ENCODE data around the gene BTBD18. TPM values are rescaled to one million over a fixed set of nuclear protein-coding genes. Genes with fewer than 3 reads are reported as not detected.
"Not testable (repeated sequence)": the region's sequence is repeated elsewhere in the genome, so short reads cannot be mapped to it uniquely, and the experiment has no call there.

Gene BTBD18
- total and polyA plus RNA-seq, 9 donors = 0.07 to 0.41 (median 0.09) TPM; not detected in 2

DNA sequence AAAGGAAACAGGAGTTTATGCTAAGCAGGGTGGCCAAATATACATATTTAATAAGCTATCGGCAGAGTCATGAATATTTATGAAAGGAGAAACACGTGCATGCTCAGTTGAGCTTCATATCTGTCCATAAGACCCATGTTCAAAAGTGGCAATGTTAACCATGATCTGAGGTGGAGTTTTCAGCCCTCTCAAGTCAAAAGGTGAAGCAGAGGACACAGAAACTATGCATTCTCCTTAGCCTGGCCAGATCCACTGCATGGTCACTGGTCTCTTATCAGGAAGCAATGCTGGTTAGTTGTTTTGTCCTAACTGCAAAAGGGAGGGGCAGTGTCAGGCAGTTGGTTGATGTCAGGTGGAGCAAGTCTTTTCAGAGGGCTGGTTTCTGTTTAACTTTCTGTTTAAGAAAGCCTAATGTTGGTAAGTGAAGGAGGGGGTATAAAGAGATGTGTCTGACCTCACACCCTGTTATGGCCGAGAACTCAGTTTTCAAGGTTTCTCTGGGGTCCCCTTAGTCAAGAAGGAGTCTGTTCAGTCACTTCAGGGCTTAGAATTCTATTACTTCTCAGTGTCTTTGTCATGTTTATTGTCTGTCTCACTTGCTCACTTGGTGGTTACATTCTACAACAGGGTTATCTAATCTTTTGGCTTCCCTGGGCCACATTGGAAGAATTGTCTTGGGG is 15.9 kb downstream of the BTBD18 start:
- H3K27ac ChIP-seq (ENCODE audit: low read length) = no peak overlapping the region
- whole genome bisulfite sequencing (ENCODE audit: insufficient coverage) = no CpG with 5 or more reads among the region's 3 CpGs

DNA sequence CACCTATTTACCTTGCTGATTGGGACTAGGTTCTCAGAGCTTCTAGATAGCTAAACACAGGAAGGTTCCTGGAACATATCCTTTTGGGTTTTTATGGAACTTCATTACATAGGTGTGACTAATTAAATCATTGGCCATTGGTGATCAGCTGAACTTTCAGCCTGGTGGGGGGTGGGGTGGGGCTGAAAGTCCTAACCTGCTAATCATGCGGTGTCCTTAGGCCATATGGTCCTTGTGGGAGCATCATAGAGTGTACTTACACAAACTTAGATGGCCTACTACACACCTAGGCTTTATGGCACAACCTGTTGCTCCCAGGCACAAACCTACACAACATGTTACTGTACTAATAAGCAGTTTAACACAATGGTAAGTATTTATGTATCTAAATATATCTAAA is 19.0 kb downstream of the BTBD18 start:
- WGBS (ENCODE audit: insufficient coverage) = no CpG with 5 or more reads among the region's 1 CpG
- Histone ChIP-seq H3K4me1 (ENCODE audit: control insufficient read depth, insufficient read depth, low read length) (no peaks in the 10 kb centered on the region), H3K36me3 (ENCODE audit: control insufficient read depth, insufficient read depth, low read length) (peaks cover 14% of the 10 kb centered on the region), H3K9me3 (replicated peaks; ENCODE audit: control insufficient read depth, low read depth, low read length) (no peaks in the 10 kb centered on the region), H3K27me3 (ENCODE audit: control insufficient read depth, insufficient read depth, low read length) (no peaks in the 10 kb centered on the region), H3K4me3 (ENCODE audit: low read length) (no peak overlapping the region), H3K27ac (ENCODE audit: low read length) (no peak overlapping the region)
- DNase-seq = no peak

More for the DNA sequence above, 15.9 kb downstream of the BTBD18 start:
- H3K36me3 ChIP-seq (ENCODE audit: control insufficient read depth, insufficient read depth, low read length) = peaks cover 28% of the 10 kb centered on the region
- peaks cover 3% of the 10 kb centered on the region for H3K4me1 ChIP-seq (ENCODE audit: control insufficient read depth, insufficient read depth, low read length)
- DNase-seq = no peak
- H3K4me3 ChIP-seq (ENCODE audit: low read length) = no peak overlapping the region
- no peaks in the 10 kb centered on the region for H3K27me3 ChIP-seq (ENCODE audit: control insufficient read depth, insufficient read depth, low read length)
- H3K9me3 ChIP-seq (replicated peaks; ENCODE audit: control insufficient read depth, low read depth, low read length) = no peaks in the 10 kb centered on the region

- H3K4me3 ChIP-seq (ENCODE audit: low read length) = no peak overlapping the region
- no peaks in the 10 kb centered on the region for H3K9me3 ChIP-seq (replicated peaks; ENCODE audit: control insufficient read depth, low read depth, low read length)
- peaks cover 3% of the 10 kb centered on the region for H3K36me3 ChIP-seq (ENCODE audit: control insufficient read depth, insufficient read depth, low read length)
- no peak for DNase-seq
- no peaks in the 10 kb centered on the region for H3K27me3 ChIP-seq (ENCODE audit: control insufficient read depth, insufficient read depth, low read length)
- H3K4me1 ChIP-seq (ENCODE audit: control insufficient read depth, insufficient read depth, low read length) = no peaks in the 10 kb centered on the region
- no peak overlapping the region for H3K27ac ChIP-seq (ENCODE audit: low read length)
- no CpG with 5 or more reads among the region's 7 CpGs for WGBS (ENCODE audit: insufficient coverage)
Measured at GRCh38 chr11:57729479-57729878, 22.1 kb downstream of the BTBD18 start.

- Histone ChIP-seq H3K9me3 (replicated peaks; ENCODE audit: control insufficient read depth, low read depth, low read length) (no peaks in the 10 kb centered on the region), H3K4me3 (ENCODE audit: low read length) (no peak overlapping the region), H3K4me1 (ENCODE audit: control insufficient read depth, insufficient read depth, low read length) (no peaks in the 10 kb centered on the region), H3K27me3 (ENCODE audit: control insufficient read depth, insufficient read depth, low read length) (no peaks in the 10 kb centered on the region), H3K27ac (ENCODE audit: low read length) (no peak overlapping the region), H3K36me3 (ENCODE audit: control insufficient read depth, insufficient read depth, low read length) (peaks cover 3% of the 10 kb centered on the region)
- no peak for DNase-seq
- 53% methylated on average over 2 of the region's 7 CpGs for WGBS (ENCODE audit: insufficient coverage)
Measured at GRCh38 chr11:57728829-57729228, 22.8 kb downstream of the BTBD18 start.

GRCh38 chr11:57727185-57727584 is 24.4 kb downstream of the BTBD18 start:
- no peak overlapping the region for H3K27ac ChIP-seq (ENCODE audit: low read length)
- no peak overlapping the region for H3K4me3 ChIP-seq (ENCODE audit: low read length)
- H3K36me3 ChIP-seq (ENCODE audit: control insufficient read depth, insufficient read depth, low read length) = peaks cover 6% of the 10 kb centered on the region
- H3K27me3 ChIP-seq (ENCODE audit: control insufficient read depth, insufficient read depth, low read length) = no peaks in the 10 kb centered on the region
- no CpG with 5 or more reads among the region's 2 CpGs for WGBS (ENCODE audit: insufficient coverage)
- no peaks in the 10 kb centered on the region for H3K4me1 ChIP-seq (ENCODE audit: control insufficient read depth, insufficient read depth, low read length)
- H3K9me3 ChIP-seq (replicated peaks; ENCODE audit: control insufficient read depth, low read depth, low read length) = no peaks in the 10 kb centered on the region
- DNase-seq = no peak

- not testable (repeated sequence) for H3K4me3 ChIP-seq (ENCODE audit: low read length); H3K27ac ChIP-seq (ENCODE audit: low read length); DNase-seq; H3K9me3 ChIP-seq (replicated peaks; ENCODE audit: control insufficient read depth, low read depth, low read length); H3K27me3 ChIP-seq (ENCODE audit: control insufficient read depth, insufficient read depth, low read length)
- H3K36me3 ChIP-seq (ENCODE audit: control insufficient read depth, insufficient read depth, low read length) = peaks cover 23% of the 10 kb centered on the region
- peaks cover 11% of the 10 kb centered on the region for H3K4me1 ChIP-seq (ENCODE audit: control insufficient read depth, insufficient read depth, low read length)
- 100% methylated on average over 3 of the region's 34 CpGs for WGBS (ENCODE audit: insufficient coverage)
Measured at GRCh38 chr11:57716726-57717125, 34.9 kb downstream of the BTBD18 start.

DNA sequence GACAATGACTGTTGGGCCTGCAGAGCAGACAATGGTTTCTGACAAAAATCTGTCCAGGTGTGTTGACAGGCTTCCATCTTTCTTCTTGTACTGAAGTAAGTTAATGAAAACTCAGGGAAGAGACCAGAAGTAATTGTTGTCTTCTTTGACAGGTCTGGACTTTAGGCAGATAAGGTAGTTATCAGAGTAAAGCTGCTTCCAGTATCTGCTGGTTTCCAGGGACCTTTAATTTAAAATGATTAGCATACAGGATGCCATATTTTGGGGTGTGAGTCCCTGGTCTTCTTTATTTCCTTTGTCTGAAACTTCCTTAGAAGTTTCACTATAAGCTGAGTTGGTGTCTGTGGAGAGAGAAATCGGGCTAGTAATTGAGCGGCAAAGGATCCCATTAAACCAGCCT is 37.8 kb downstream of the BTBD18 start:
- H3K4me3 ChIP-seq (ENCODE audit: low read length) = peak overlapping the region; percentile 96
- H3K4me1 ChIP-seq (ENCODE audit: control insufficient read depth, insufficient read depth, low read length) = peaks cover 16% of the 10 kb centered on the region
- H3K36me3 ChIP-seq (ENCODE audit: control insufficient read depth, insufficient read depth, low read length) = peaks cover 12% of the 10 kb centered on the region
- no peak for DNase-seq
- H3K9me3 ChIP-seq (replicated peaks; ENCODE audit: control insufficient read depth, low read depth, low read length) = no peaks in the 10 kb centered on the region
- no peaks in the 10 kb centered on the region for H3K27me3 ChIP-seq (ENCODE audit: control insufficient read depth, insufficient read depth, low read length)
- H3K27ac ChIP-seq (ENCODE audit: low read length) = no peak overlapping the region
- no CpG with 5 or more reads among the region's 2 CpGs for WGBS (ENCODE audit: insufficient coverage)

DNA sequence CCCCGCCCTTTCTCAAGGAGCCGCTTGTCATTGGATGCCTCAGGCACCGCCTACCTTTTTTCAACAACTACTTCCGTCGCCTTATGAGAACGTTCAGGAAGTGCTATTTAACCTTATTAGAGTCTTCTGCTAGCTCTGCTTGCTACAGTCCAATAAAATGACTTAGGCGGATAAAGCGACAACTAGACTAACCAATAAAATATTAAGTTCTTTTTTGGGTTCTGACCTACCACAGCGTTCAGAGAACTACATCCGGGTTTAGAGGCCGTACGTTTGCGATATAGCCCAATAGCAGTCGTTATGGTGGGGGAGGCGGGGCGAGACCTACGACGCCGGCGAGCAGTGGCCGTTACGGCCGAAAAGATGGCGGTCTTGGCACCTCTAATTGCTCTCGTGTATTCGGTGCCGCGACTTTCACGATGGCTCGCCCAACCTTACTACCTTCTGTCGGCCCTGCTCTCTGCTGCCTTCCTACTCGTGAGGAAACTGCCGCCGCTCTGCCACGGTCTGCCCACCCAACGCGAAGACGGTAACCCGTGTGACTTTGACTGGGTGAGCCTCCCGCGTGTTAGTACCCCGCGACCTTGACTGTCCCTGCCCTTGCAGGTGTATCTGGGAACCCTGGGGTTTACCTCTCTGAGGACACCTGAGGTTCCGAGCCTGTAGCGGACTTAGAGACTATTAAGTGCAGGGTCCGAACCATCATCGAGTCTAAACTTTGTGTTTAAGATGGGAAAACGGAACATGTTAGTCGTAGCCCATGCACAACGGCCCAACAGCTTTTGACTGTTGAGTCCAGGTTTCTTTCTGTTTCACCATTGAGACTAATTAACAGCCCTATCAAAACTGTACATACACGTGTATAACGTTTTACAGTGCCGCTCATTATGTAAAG is 39.1 kb downstream of the BTBD18 start, which contains the start of gene TMX2:
Gene TMX2 (plus strand): TSS at position 338 of the 895 bp plus-strand sequence. CDS start 26 bp downstream, at position 364.
- H3K36me3 ChIP-seq (ENCODE audit: control insufficient read depth, insufficient read depth, low read length) = peaks cover 4% of the 10 kb centered on the region
- peak within 1 kb of the TSS; percentile 85 for H3K27ac ChIP-seq (ENCODE audit: low read length)
- 0% methylated on average over 38 of the region's 53 CpGs for WGBS (ENCODE audit: insufficient coverage)
- H3K4me1 ChIP-seq (ENCODE audit: control insufficient read depth, insufficient read depth, low read length) = peaks cover 16% of the 10 kb centered on the region
- H3K9me3 ChIP-seq (replicated peaks; ENCODE audit: control insufficient read depth, low read depth, low read length) = no peaks in the 10 kb centered on the region
- H3K27me3 ChIP-seq (ENCODE audit: control insufficient read depth, insufficient read depth, low read length) = no peaks in the 10 kb centered on the region
- H3K4me3 ChIP-seq (ENCODE audit: low read length) = peak within 1 kb of the TSS; percentile 96
- peak; percentile 100 for DNase-seq

GRCh38 chr11:57711414-57712255 is 40.0 kb downstream of the BTBD18 start, which contains the start of gene MED19:
MED19 (minus strand) TSS chr11:57712215; CDS start chr11:57712179, 36 bp downstream.
- Histone ChIP-seq H3K27me3 (ENCODE audit: control insufficient read depth, insufficient read depth, low read length) (no peaks in the 10 kb centered on the region), H3K27ac (ENCODE audit: low read length) (peak within 1 kb of the TSS; percentile 85), H3K4me1 (ENCODE audit: control insufficient read depth, insufficient read depth, low read length) (peaks cover 16% of the 10 kb centered on the region), H3K9me3 (replicated peaks; ENCODE audit: control insufficient read depth, low read depth, low read length) (no peaks in the 10 kb centered on the region), H3K36me3 (ENCODE audit: control insufficient read depth, insufficient read depth, low read length) (peaks cover 4% of the 10 kb centered on the region), H3K4me3 (ENCODE audit: low read length) (peak within 1 kb of the TSS; percentile 96)
- WGBS (ENCODE audit: insufficient coverage) = 9% methylated on average over 49 of the region's 51 CpGs
- DNase-seq = no peak
